H1 (cell line): Measurements from ENCODE around the gene MAGI1. TPM values are rescaled to one million over a fixed set of nuclear protein-coding genes. Genes with fewer than 3 reads are reported as not detected.

Experiments used
- CTCF ChIA-PET: fragments of 300-600 bp; sonication (Branson Sonifier 250); formaldehyde crosslinking; loops from one replicate; lab custom pipeline; 2021; ENCODE audit not compliant: partially characterized antibody; lab: Charles Lee
- POLR2A ChIA-PET: fragments of 300-600 bp; sonication (Branson Sonifier 250); formaldehyde crosslinking; loops from one replicate; lab custom pipeline; 2021; ENCODE audit warnings: inconsistent platforms; ENCODE audit not compliant: partially characterized antibody; lab: Charles Lee
- DNase-seq, 2 experiments: peaks; one replicate each; pipeline versions ENCODE4 v3.0.0 to v3.0.0-alpha.2; 2010 to 2022; ENCODE audit warnings: low spot score in 2 of 2, low read depth in 1 of 2, mixed read lengths in 1 of 2
- FAIRE-seq: peaks from 2 replicates; lab custom pipeline; 2011; peaks lifted over from hg19 to GRCh38; lab: Jason Lieb, UNC
- H2AFZ ChIP-seq: 2 replicates; pipeline ENCODE4 v1.8.1; 2012; ENCODE audit warnings: low read length, inconsistent platforms
- H2AK5ac ChIP-seq: 2 replicates; pipeline ENCODE4 v1.6.1; 2013; ENCODE audit warnings: low read depth, low read length
- H2BK120ac ChIP-seq: replicated peaks from 2 replicates; pipeline ENCODE3; 2013; ENCODE audit warnings: low read depth, low read length, inconsistent platforms
- H2BK12ac ChIP-seq: 2 replicates; pipeline ENCODE4 v1.6.1; 2013; ENCODE audit warnings: low read depth, low read length
- H2BK15ac ChIP-seq: 2 replicates; pipeline ENCODE4 v1.6.1; 2013; ENCODE audit warnings: low read length
- H2BK20ac ChIP-seq: 2 replicates; pipeline ENCODE4 v1.6.1; 2013; ENCODE audit warnings: low read length
- H2BK5ac ChIP-seq: 2 replicates; pipeline ENCODE4 v1.6.1; 2013; ENCODE audit warnings: low read depth, low read length
- H3K14ac ChIP-seq: 2 replicates; pipeline ENCODE4 v1.6.1; 2013; ENCODE audit warnings: inconsistent platforms; ENCODE audit not compliant: insufficient read length
- H3K18ac ChIP-seq: 2 replicates; pipeline ENCODE4 v1.6.1; 2013; ENCODE audit warnings: low read length; ENCODE audit errors: extremely low read depth
- H3K23ac ChIP-seq: 2 replicates; pipeline ENCODE4 v1.6.1; 2013; ENCODE audit warnings: inconsistent platforms; ENCODE audit not compliant: insufficient read length
- H3K23me2 ChIP-seq: 2 replicates; pipeline ENCODE4 v1.6.1; 2013; ENCODE audit warnings: low read depth, low read length
- H3K27ac ChIP-seq: 2 replicates; pipeline ENCODE4 v1.6.1; 2011; ENCODE audit warnings: low read depth, low read length, inconsistent platforms
- H3K27me3 ChIP-seq, 4 experiments: replicated peaks in 1 of 4; 1 replicate in 1 of 4; 2 replicates in 3 of 4; pipeline versions ENCODE4 v1.6.1 to v1.8.1; 2011 to 2013; ENCODE audit warnings: low read length in 3 of 4, mild to moderate bottlenecking in 3 of 4, inconsistent platforms in 2 of 4, mixed read lengths in 2 of 4, moderate library complexity in 1 of 4; ENCODE audit not compliant: control insufficient read depth in 3 of 4, insufficient read depth in 3 of 4; ENCODE audit errors: extremely low read depth in 1 of 4
- H3K36me3 ChIP-seq, 4 experiments: 2 replicates each; pipeline versions ENCODE4 v1.6.1 to v1.8.1; 2011 to 2013; ENCODE audit warnings: mild to moderate bottlenecking in 4 of 4, low read length in 3 of 4, moderate library complexity in 2 of 4, control low read depth in 1 of 4, inconsistent platforms in 1 of 4; ENCODE audit not compliant: insufficient read depth in 4 of 4, control insufficient read depth in 2 of 4
- H3K4ac ChIP-seq: replicated peaks from 2 replicates; pipeline ENCODE3; 2013; ENCODE audit warnings: low read length, low read depth, mixed read lengths, inconsistent platforms; ENCODE audit not compliant: insufficient read length
- H3K4me1 ChIP-seq, 4 experiments: replicated peaks in 1 of 4; 1 replicate in 1 of 4; 2 replicates in 3 of 4; pipeline versions ENCODE4 v1.6.1 to v1.8.1; 2011 to 2013; ENCODE audit warnings: low read length in 3 of 4, inconsistent platforms in 2 of 4, mixed read lengths in 1 of 4; ENCODE audit not compliant: insufficient read depth in 4 of 4, control insufficient read depth in 3 of 4
- H3K4me2 ChIP-seq, 2 experiments: 2 replicates each; pipeline versions ENCODE4 v1.6.1 to v1.8.1; 2011 to 2013; ENCODE audit warnings: low read depth in 2 of 2, low read length in 2 of 2, control low read depth in 1 of 2, inconsistent platforms in 1 of 2, mild to moderate bottlenecking in 1 of 2; ENCODE audit not compliant: insufficient read depth in 1 of 2
- H3K4me3 ChIP-seq, 4 experiments: fragments of 200-600, 300-600 bp in 1 of 4; sonication (generic), shearing (Covaris generic), sonication (Bioruptor Twin) in 1 of 4; 2 replicates each; pipeline versions ENCODE4 v1.5.1 to v1.8.1; 2011 to 2016; ENCODE audit warnings: low read length in 4 of 4, low read depth in 3 of 4, control low read depth in 2 of 4, inconsistent platforms in 2 of 4, mild to moderate bottlenecking in 2 of 4, mixed read lengths in 1 of 4, moderate library complexity in 1 of 4; ENCODE audit not compliant: insufficient read depth in 2 of 4; ENCODE audit errors: extremely low read depth in 1 of 4
- H3K56ac ChIP-seq: replicated peaks from 2 replicates; pipeline ENCODE3; 2013; ENCODE audit warnings: low read depth, mild to moderate bottlenecking, mixed read lengths, low read length, inconsistent platforms; ENCODE audit not compliant: insufficient read length
- H3K79me1 ChIP-seq: 2 replicates; pipeline ENCODE4 v1.6.1; 2013; ENCODE audit warnings: low read depth, low read length, control low read depth
- H3K79me2 ChIP-seq, 2 experiments: 2 replicates each; pipeline versions ENCODE4 v1.6.1 to v1.8.1; 2012 to 2013; ENCODE audit warnings: low read length in 2 of 2, mild to moderate bottlenecking in 2 of 2, inconsistent platforms in 1 of 2; ENCODE audit not compliant: insufficient read depth in 2 of 2, control insufficient read depth in 1 of 2
- H3K9ac ChIP-seq, 4 experiments: replicated peaks in 1 of 4; 1 replicate in 1 of 4; 2 replicates in 3 of 4; pipeline versions ENCODE4 v1.6.1 to v1.8.1; 2011 to 2013; ENCODE audit warnings: low read depth in 3 of 4, low read length in 3 of 4, control low read depth in 2 of 4, mild to moderate bottlenecking in 2 of 4, moderate library complexity in 2 of 4, inconsistent platforms in 1 of 4; ENCODE audit errors: extremely low read depth in 1 of 4
- H3K9me3 ChIP-seq, 2 experiments: 2 replicates each; pipeline versions ENCODE4 v1.6.1 to v1.8.1; 2012 to 2013; ENCODE audit warnings: mild to moderate bottlenecking in 2 of 2, moderate library complexity in 2 of 2, control low read depth in 1 of 2, inconsistent platforms in 1 of 2, low read depth in 1 of 2, low read length in 1 of 2, mixed read lengths in 1 of 2; ENCODE audit not compliant: insufficient read depth in 2 of 2
- H4K20me1 ChIP-seq, 2 experiments: replicated peaks in 1 of 2; 2 replicates each; pipeline versions ENCODE3 to v1.8.1; 2011 to 2013; ENCODE audit warnings: inconsistent platforms in 2 of 2, low read length in 2 of 2, mild to moderate bottlenecking in 1 of 2; ENCODE audit not compliant: insufficient read depth in 2 of 2, control insufficient read depth in 1 of 2
- H4K5ac ChIP-seq: 2 replicates; pipeline ENCODE4 v1.6.1; 2013; ENCODE audit warnings: low read length, low read depth, mixed read lengths, inconsistent platforms; ENCODE audit not compliant: insufficient read length
- H4K8ac ChIP-seq: 2 replicates; pipeline ENCODE4 v1.8.0; 2013; ENCODE audit warnings: mild to moderate bottlenecking, moderate library complexity, low read length, inconsistent platforms; ENCODE audit not compliant: insufficient read depth; ENCODE audit errors: extremely low read depth
- H4K91ac ChIP-seq: replicated peaks from 2 replicates; pipeline ENCODE3; 2013; ENCODE audit warnings: low read length, mixed read lengths, inconsistent platforms; ENCODE audit not compliant: insufficient read length
- RNF2 ChIP-seq: fragments of 200-900, 300-1000 bp; sonication (generic); IDR thresholded peaks from 2 replicates; pipeline ENCODE4 v1.7.1; 2016; ENCODE audit warnings: borderline replicate concordance, low read depth, mild to moderate bottlenecking, antibody characterized with exemption, low read length; ENCODE audit not compliant: poor library complexity, severe bottlenecking; ENCODE audit errors: missing control alignments
- WGBS, 2 experiments: shearing (Covaris generic) in 1 of 2; methylation state at CpG; one replicate each; pipeline versions ENCODE4 v1.1.6 to v1.1.7; 2013 to 2015; ENCODE audit warnings: low lambda C conversion rate in 2 of 2, mixed read lengths in 2 of 2, inconsistent platforms in 1 of 2, low coverage in 1 of 2, missing lambda C conversion rate in 1 of 2; ENCODE audit not compliant: insufficient replicate concordance in 2 of 2, insufficient coverage in 1 of 2, insufficient read length in 1 of 2; ENCODE audit errors: extremely low coverage in 1 of 2, missing lambda C conversion rate in 1 of 2; 5-methylcytosine and 5-hydroxymethylcytosine counted together
- polyA plus RNA-seq, 7 experiments: library from polyadenylated mRNA; depleted of rRNA in 3 of 7; stranded (reverse) in 5 of 7; unstranded in 2 of 7; fragments of >200 nt in 5 of 7; fragments of 200-250 nt in 2 of 7; gene quantifications; 1 replicate in 5 of 7; 2 replicates in 1 of 7; 4 replicates in 1 of 7; pipeline versions ENCODE4 v1.2.1 to v1.2.3, GENCODE V29; 2011 to 2013; ENCODE audit warnings: missing spikeins in 2 of 7, mixed read lengths in 2 of 7
- total RNA-seq: library from RNA; stranded (reverse); fragmentation: NEBNext Ultra II Directional; extraction: Animal tissue kit (Norgen Biotek cat#: 25700); gene quantifications from 2 replicates; pipeline ENCODE4 v1.2.1, GENCODE V29; 2021

The MAGI1 gene
- total and polyA plus RNA-seq, 2 of the 8 experiments (the other 6 are each of a cell fraction or from before 2014, with no cell fraction given), result 19.8 to 78.0 TPM

- Histone ChIP-seq H3K4ac (no peak overlapping the region), H3K14ac (no peak overlapping the region), H3K9me3 (no peaks in the 10 kb centered on the region), H3K56ac (no peak overlapping the region), H4K5ac (no peak overlapping the region), H3K4me1 (peaks cover 0 to 15% (median 4%) of the 10 kb centered on the region in 4 experiments; a peak in 4 of 7 replicates), H3K36me3 (no peaks in the 10 kb centered on the region), H3K79me2 (peaks cover 22 to 93% of the 10 kb centered on the region in 2 experiments), H4K8ac (no peak overlapping the region), H2BK5ac (no peak overlapping the region), H3K23ac (no peak overlapping the region), H3K23me2 (no peaks in the 10 kb centered on the region), H3K9ac (no peak overlapping the region), H3K4me3 (no peak overlapping the region), H4K20me1 (peaks cover 3% of the 10 kb centered on the region in 2 experiments), H3K27me3 (no peaks in the 10 kb centered on the region), H2BK12ac (no peak overlapping the region), H4K91ac (no peak overlapping the region), H3K79me1 (peaks cover 18% of the 10 kb centered on the region), H2BK120ac (no peak overlapping the region), H3K18ac (no peak overlapping the region), H3K27ac (no peak overlapping the region), H2AK5ac (no peak overlapping the region), H2BK20ac (no peak overlapping the region), H2AFZ (no peak overlapping the region), H3K4me2 (no peak overlapping the region), H2BK15ac (no peak overlapping the region)
- POLR2A ChIA-PET, result no interaction called here
- FAIRE-seq (no peak), DNase-seq (no peak)
- CTCF ChIA-PET, result no interaction called here
- 96% methylated on average over 5 of the region's 5 CpGs; no CpG with 5 or more reads in 1 of the 2 experiments for WGBS, 2 experiments
- TF ChIP-seq RNF2, result no peak
Measured at GRCh38 chr3:66029014-66029413, 9.7 kb downstream of the MAGI1 start.
